GM19238 (cell line): ENCODE results near the gene GJB2.

ENCODE experiments used
- DNase-seq: peaks from one replicate; pipeline ENCODE4 v3.0.0; 2011; ENCODE audit warnings: low spot score; ENCODE audit not compliant: insufficient read length

The GJB2 gene

DNA sequence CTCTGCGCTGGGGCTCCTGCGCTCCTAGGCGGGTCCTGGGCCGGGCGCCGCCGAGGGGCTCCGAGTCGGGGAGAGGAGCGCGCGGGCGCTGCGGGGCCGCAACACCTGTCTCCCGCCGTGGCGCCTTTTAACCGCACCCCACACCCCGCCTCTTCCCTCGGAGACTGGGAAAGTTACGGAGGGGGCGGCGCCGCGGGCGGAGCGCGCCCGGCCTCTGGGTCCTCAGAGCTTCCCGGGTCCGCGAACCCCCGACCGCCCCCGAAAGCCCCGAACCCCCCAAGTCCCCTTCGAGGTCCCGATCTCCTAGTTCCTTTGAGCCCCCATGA, at the start of gene GJB2:
TSS of gene GJB2 (minus strand) at position 103 of the 326 bp plus-strand sequence. CDS start 3,357 bp downstream, outside the sequence.
- DNase-seq, result no peak

- no peak for DNase-seq
These were observed 48.9 kb upstream of the GJB2 start for GRCh38 chr13:20241593-20241992.

GRCh38 chr13:20239748-20240147, 47.0 kb upstream of the GJB2 start:
- DNase-seq, result no peak

GRCh38 chr13:20232556-20233277, 40.0 kb upstream of the GJB2 start:
- no peak for DNase-seq

DNA sequence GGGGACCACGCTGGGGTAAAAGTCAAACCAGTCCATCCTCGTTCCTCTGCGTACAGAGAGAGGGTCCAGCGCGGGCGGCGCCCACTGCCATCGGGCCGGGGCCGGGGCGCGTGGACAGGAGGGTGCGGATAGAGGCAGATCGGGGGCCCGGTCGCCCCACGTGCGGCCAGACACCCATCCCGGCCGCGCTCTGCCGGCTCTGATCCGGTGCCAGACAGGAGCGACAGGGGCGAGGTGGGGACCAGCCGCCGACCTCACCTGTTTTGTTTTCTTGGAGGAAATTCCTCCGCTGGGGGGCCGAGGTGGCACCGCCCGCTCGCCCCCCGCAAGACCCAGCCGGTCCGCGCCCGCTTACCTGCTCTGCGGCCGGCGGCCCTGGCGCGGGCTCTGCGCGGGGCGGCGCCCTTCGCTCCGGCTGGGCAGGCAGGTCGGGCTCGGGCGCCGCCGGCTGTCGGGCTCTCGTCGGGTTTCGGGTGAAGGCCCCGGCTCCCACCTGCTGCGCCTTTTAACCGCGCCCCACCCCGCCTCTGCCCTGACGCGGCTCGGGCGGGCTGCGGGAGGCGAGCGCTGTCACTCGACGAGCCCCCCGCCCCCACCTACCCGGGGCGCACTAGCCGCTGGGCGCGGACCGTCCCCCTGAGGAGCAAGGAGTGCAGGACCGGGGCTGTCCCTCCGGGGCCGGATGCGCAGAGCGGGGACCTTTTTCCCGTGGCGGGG, 39.3 kb upstream of the GJB2 start, which contains the start of gene GJB6:
TSS of gene GJB6 (minus strand) at position 481 of the 717 bp plus-strand sequence. CDS start 8,839 bp downstream, outside the sequence.
- DNase-seq, result peak; percentile 32

GRCh38 chr13:20230913-20231838, 38.4 kb upstream of the GJB2 start:
- DNase-seq, result no peak

DNA sequence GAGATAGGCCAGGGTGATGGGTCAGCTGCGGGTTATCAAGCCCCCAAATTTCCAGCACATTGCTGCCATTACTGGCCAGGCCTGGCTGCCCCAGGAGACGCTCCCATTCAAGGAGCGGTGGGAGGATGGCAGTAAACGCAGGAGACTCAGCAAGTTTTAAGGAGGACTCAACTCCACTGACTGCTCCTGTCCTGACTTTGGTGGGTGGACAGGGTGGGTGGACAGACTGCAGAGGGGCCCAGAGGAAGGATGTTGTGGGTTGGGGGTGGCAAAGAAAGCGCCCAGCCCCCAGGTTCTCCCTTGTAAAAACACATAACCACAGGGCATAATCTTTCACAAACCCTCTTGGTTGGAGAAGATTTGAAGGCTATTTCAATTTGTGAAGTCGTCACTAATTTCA, 35.0 kb upstream of the GJB2 start:
- DNase-seq, result no peak

DNA sequence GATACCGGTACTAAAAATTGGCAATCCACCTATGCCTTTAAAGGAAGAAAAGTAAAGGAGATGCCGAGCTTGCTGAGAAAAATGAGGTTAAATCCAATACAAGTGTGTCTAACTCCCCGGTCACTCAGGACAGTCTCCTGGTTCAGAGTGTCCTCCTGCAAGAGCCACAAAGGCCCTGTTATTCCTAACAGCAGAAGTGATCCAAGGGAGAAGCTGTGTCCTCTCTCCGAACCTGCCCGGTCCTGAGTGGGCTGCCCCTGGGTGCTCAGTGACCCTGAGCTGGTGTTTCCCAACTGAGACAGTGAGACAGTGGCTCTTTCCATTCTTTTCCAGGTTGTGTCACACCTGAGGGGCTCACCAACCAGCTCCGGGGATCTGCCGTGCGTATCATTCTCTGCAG, 34.5 kb upstream of the GJB2 start:
- no peak for DNase-seq

- no peak for DNase-seq
These were observed 29.8 kb upstream of the GJB2 start for GRCh38 chr13:20222553-20222952.

DNA sequence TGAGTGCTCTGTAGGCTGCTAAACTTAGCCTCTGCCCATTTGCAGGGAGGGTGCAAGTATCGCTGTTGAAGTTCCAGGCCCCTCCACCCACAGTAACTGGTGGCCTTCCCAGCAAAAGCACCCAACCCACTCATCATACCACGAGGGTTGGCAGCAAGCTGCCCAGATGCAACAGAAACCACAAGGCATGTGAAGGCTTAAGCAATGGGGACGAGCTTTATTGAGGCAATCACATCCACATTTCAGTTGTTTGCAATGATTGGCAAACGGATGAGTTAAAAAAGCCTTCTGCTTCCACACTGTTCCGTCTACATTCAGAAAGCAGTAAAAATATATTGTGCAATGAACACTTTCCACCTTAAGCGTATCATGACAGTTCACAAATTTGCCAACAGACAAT, 29.0 kb upstream of the GJB2 start:
- DNase-seq, result no peak

- DNase-seq, result peak; percentile 37
These were observed 26.8 kb upstream of the GJB2 start for GRCh38 chr13:20219577-20219976.

GRCh38 chr13:20217168-20217567, 24.4 kb upstream of the GJB2 start:
- no peak for DNase-seq

- no peak for DNase-seq
These were observed 17.2 kb upstream of the GJB2 start for GRCh38 chr13:20209948-20210347.

DNA sequence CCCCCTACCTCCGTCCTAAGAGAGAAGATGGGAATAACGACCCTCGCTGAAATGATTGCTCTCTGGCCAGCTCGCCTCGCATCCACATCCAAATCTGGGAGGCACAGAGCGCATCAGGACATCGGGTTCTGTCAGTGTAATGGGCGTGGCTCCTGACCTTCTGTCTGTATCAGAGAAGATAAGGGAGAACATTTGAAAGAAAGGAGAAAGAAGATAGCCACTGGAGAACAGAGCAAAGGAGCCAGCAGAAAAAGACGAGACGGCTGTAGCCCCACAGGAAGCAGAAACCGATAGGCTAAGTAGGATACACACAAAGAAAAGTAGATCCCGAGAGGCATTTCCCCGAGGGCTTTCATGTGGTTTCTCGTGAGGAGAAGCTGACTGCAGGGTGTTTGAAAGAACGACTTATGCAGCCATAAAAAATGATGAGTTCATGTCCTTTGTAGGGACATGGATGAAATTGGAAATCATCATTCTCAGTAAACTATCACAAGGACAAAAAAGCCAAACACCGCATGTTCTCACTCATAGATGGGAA, 14.0 kb upstream of the GJB2 start:
- no peak for DNase-seq

GRCh38 chr13:20206065-20206697, 13.4 kb upstream of the GJB2 start:
- DNase-seq, result no peak

GRCh38 chr13:20198781-20199180, 6.0 kb upstream of the GJB2 start:
- DNase-seq, result no peak

- no peak for DNase-seq
These were observed 4.7 kb upstream of the GJB2 start for GRCh38 chr13:20197361-20197834.

GRCh38 chr13:20195801-20196200, 3.1 kb upstream of the GJB2 start:
- no peak for DNase-seq

GRCh38 chr13:20193907-20194631, 1.3 kb upstream of the GJB2 start:
- no peak for DNase-seq

GRCh38 chr13:20193162-20193906, 596 bp upstream of the GJB2 start:
- DNase-seq, result no peak
